COLO668 (cell line): Measurements from ENCODE around the gene INSL4.
A peak's percentile ranks its signal among the peaks of the same experiment; 100 is the strongest.

Experiments used
- DNase-seq: peaks from one replicate; lab custom pipeline; 2025; ENCODE audit not compliant: unreplicated experiment; lab: John Stamatoyannopoulos, UW

The INSL4 gene

GRCh38 chr9:5231212-5231611 is at the start of gene INSL4:
Gene INSL4 (plus strand): TSS chr9:5231419. CDS start chr9:5231524, 105 bp downstream.
- DNase-seq: no peak

- DNase-seq: no peak
Observed at GRCh38 chr9:5184776-5185175, 46.4 kb upstream of the INSL4 start.

DNA sequence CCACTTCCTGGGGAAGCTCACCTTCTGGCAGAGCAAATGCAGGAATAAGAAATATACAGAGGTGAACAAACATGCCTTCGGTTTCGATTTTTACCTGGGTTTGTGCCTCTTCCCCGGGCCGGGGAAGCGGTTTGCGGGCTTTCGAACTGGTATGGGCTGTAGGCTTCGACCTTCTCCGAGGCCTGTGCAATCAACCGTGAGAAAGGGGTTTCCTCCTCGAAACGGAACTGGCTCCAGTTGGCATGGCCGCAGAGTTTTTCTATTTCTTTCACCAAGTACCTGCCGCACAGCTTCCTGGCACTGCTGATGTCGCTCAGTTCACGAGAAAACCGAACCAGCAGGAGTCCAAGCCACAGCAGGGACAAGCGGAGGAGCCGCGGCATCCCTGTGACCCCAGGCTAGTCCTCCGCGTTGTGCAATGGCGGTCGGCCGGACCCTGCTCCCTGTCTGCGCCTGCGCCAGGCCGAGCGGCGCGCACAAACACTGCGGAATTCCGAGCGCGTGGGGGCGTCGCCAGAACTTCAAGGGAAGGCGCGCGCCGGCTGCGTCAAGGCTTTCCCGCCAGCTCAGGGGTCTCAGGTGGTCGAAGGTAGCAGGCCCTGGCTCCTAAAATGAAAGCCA is 45.9 kb upstream of the INSL4 start, which contains the start of gene INSL6:
Gene INSL6, minus strand, starts transcription at position 420 of the 621 bp plus-strand sequence. Its CDS starts 37 bp downstream, at position 383.
- DNase-seq: no peak

DNA sequence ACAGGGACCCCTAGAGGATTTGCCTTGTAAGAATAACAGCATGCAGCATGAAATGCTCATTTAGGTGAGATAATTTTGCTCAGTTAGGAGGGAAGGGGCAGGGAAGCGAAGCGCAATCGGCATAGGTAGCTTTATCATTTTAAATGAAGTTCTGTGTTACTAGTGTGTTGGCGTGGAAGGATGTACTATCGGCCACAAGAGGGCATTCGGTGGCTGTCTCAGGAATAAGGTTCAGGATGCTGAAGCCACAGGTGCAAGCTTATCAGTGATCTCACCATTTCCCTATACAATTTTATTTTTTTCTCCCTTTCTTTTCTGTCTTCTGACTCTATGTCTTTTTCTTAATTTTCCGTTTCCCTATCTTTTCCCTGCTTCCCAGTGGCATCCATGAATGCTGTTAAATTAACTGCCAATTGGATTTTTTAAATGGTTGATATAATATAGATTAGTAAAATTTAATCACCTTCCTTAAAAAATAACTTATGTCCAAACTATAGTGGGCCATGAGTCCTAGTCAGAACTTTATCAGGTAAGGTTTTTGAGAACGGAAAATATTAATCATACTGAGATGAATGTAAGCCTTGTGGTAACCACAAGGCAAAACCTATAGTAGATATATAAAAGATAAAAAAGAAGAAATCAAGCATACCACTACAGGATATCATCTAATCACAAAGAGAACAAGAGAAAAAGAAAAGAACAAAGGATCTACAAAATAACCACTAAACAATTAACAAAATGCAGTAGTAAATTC is 44.6 kb upstream of the INSL4 start:
- peak; percentile 49 for DNase-seq

DNA sequence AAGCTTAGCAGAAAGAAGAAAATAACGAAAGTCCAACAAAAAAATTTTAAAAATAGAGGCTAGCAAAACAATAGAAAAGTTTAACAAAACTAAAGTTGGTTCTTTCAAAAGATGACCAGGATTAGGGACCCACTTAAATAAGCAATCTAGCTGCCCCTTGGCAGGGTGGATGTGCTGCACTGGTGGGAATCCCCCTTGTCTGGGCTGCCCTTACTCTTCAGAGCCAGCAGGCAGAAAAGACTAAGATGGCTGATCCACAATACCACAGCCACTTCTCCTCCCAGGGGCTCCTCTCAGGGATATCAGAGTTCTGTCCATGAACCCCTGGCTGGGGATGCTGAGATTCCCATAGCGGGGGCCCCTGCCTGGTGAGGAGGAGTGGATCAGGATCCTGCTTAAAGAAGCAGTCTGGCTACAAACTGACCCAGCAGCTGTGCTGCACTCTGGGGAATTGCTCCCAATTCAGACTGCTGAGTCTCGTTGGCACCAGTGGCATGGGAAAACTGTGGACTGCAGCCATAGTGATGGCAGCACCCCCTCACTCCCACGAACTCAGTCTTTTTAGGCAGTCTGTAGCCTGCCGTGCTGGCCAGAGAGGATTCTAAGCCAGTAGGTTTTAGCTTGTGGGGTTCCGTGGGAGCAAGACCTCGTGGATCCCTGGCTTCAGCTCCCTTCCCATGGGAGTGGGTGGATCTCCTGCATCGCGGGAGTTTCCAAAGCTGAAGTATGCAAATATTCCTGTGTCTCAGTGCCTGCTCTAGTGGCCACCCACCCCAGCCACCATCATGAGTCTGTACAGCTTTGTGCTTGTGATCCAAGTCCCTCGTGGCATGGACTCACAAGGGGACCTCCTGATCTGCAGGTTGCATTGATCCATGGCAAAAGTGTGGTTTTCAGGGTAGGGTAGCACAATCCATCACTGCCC is 42.9 kb upstream of the INSL4 start:
- no peak for DNase-seq

- DNase-seq: no peak
Observed at GRCh38 chr9:5191985-5192384, 39.2 kb upstream of the INSL4 start.

GRCh38 chr9:5193345-5193744 is 37.9 kb upstream of the INSL4 start:
- no peak for DNase-seq

DNA sequence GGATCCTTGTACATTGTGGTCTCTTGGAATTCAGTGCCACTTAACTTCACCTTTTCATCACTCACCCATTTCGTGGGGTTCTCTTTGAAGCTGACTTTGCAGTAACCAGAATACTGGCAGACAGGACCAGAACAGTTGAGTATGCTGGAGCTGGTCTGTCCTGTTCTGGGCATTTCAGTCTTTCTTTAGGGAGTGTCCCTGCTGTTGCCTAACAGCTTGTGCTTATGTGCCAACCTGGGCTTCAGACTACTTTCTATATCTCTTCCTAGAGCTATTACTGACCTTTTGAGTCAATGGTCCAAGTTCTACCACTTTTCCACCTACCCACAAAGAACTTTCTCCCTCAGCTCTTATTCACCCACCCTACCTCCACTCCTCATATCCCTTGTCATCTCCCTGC is 35.8 kb upstream of the INSL4 start:
- DNase-seq: no peak

DNA sequence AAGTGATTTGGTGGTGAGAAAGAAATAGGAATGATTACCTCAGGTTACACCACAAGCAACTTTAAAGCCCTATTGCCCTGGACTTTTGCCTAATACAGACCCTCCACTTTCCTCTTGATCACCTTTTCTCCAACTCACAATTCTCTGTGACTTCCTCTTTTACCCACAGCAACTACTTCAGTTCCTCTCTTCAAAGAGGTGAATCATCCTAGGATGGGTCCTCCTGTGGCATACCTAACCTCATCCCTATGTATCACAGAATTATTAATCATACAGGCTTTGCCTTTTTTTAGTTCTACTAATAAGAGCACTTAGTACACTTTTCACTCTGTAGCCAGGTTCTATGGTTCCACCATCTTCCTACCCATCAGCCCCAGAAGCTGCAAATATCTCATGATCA is 26.1 kb upstream of the INSL4 start:
- DNase-seq: no peak

DNA sequence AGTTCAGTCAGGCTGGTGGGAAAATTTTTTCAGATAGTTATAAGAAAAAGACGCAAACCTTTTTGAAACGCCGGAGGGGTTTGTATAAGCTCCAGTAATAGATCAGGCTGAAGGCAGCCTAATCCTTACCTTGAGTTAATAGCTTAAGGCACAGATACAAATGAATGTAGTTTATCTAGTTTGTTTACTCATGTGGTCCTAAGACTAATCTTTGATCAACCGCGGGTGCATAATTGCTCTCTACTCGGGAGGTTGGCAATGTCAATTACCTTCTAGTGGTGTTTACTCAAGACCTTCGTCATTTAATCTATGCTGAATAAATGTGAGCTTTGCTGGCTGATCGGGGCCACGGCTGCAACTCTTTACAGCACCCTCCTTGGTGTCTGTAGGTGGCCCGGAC is 665 bp upstream of the INSL4 start:
- no peak for DNase-seq

GRCh38 chr9:5263351-5264218 is 32.4 kb downstream of the INSL4 start:
- DNase-seq: no peak

GRCh38 chr9:5264219-5264595 is 33.0 kb downstream of the INSL4 start:
- no peak for DNase-seq

GRCh38 chr9:5265939-5266338 is 34.7 kb downstream of the INSL4 start:
- no peak for DNase-seq

DNA sequence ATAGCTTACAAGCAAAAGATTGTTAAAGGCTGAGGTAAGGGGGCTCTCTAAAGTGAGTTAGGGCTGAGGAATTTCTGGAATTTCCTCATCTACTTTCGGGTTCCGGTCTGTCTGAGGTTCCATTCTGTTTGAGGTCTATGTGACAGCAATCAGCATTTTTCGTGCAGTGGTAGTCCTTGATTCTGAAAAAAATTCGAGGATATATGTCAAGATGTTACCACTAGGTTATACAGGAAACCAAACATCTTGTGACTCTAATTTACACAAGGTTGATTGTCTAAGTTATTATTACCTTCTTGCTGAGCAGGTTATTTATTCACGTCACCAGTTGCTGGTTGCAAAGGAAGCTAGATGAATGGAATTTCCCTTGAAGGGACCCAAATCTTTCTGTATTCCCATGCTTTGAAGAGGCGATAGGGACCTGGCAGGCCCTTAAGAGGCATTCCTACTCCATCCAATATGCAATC is 38.1 kb downstream of the INSL4 start:
- no peak for DNase-seq

DNA sequence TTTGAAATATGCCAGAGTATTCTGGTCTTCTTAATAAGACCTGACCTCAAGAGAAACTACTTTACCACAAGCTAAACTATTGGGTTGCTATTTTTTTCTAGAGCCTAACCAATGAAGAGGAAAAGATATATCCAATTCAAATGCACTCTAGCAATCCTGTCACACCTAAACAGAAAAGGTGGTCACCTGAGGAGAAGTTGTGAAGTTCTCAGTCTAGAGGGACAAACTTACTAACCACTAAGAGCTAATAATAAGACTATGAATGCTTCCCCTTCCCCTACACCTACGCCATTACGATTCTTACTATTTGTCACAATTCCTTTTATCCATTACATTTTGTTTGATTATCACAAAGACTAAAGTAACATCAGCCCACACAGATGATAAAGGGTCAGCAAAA is 43.6 kb downstream of the INSL4 start:
- no peak for DNase-seq

GRCh38 chr9:5278486-5278885 is 47.3 kb downstream of the INSL4 start:
- DNase-seq: no peak
